ENCODE measurements around the gene KLHL10. TPM values are rescaled to one million over a fixed set of nuclear protein-coding genes. Genes with fewer than 3 reads are reported as not detected.

Gene KLHL10
- total RNA-seq, 1 donor from 2014 or later: not detected

DNA sequence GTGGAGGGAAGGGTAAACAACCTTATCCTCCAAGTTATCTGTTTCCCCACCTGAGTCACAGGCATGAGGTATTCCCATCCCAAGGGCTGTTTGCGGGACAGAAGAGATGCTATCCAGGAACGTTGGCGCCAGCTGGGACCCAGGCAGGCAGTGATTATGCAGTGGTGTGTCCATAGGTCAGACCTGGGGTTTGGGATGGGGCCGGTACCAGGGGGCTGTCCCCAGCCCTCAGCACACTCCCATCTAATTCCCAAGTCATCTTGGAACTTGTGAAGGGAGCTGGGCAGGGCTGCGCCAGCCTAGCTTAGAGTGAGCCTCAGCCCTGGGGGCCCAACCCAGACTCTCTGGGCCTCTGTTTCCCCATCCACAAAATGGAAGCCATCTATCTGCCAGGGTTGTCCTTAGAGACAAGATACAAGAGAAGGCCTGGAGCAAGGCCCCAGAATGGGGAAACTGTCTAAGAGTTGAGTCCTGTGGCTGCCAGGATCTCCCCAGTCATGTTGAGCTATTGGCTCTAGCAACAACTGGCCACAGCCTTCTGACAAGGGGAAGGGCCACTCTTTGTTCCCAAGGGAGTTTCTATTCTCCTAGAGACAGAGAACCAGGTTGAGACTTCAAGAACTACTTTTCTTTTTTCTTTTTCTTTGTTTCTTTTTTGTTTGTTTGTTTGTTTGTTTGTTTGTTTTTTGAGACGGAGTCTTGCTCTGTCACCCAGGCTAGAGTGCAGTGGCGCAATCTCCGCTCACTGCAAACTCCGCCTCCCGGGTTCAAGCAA, 41.3 kb upstream of the KLHL10 start:
- DNase-seq (no peak), ATAC-seq (ENCODE audit: low read depth) (no peak)
- no peaks in the 10 kb centered on the region for H3K9me3 Mint-ChIP-seq
- TF ChIP-seq, protein P1, sequence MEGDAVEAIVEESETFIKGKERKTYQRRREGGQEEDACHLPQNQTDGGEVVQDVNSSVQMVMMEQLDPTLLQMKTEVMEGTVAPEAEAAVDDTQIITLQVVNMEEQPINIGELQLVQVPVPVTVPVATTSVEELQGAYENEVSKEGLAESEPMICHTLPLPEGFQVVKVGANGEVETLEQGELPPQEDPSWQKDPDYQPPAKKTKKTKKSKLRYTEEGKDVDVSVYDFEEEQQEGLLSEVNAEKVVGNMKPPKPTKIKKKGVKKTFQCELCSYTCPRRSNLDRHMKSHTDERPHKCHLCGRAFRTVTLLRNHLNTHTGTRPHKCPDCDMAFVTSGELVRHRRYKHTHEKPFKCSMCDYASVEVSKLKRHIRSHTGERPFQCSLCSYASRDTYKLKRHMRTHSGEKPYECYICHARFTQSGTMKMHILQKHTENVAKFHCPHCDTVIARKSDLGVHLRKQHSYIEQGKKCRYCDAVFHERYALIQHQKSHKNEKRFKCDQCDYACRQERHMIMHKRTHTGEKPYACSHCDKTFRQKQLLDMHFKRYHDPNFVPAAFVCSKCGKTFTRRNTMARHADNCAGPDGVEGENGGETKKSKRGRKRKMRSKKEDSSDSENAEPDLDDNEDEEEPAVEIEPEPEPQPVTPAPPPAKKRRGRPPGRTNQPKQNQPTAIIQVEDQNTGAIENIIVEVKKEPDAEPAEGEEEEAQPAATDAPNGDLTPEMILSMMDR (IDR thresholded peaks at IDR 0.05): no peak
- H3K36me3 Mint-ChIP-seq (ENCODE audit: low read depth): no peaks in the 10 kb centered on the region
- no peaks in the 10 kb centered on the region for H3K27me3 Mint-ChIP-seq
- H3K4me1 Mint-ChIP-seq: peaks cover 5% of the 10 kb centered on the region
- CTCF ChIA-PET: no interaction called here
- POLR2A ChIA-PET: no interaction called here
- no peak overlapping the region for H3K27ac Mint-ChIP-seq
- H3K4me3 Mint-ChIP-seq: no peak overlapping the region
- intact Hi-C loops (cut with micrococcal nuclease): no loop called here

DNA sequence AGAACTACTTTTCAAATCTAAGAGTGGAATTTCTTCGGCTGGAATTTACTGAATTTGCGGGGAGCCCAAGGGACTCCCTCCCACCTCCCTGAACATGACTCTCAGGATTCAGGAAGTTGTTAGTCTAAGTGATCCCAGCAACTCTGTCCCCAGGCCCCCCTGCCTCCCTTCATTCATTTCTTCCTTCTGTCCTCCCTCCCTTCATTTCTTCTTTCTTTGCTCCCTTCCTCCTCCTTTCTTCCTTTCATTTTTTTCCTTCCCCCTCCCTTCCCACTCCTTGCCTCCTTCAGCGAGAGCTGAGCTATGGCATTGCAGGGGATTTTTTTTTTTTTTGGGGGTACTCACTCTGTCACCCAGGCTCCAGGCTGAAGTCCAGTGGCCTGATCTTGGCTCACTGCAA, 40.2 kb upstream of the KLHL10 start:
- Mint-ChIP-seq H3K36me3 (ENCODE audit: low read depth) (no peaks in the 10 kb centered on the region), H3K4me1 (peaks cover 10% of the 10 kb centered on the region), H3K4me3 (no peak overlapping the region), H3K27me3 (no peaks in the 10 kb centered on the region), H3K9me3 (no peaks in the 10 kb centered on the region), H3K27ac (no peak overlapping the region)
- ATAC-seq (ENCODE audit: low read depth): no peak
- TF ChIP-seq, protein P1 (IDR thresholded peaks at IDR 0.05): no peak
- intact Hi-C loops (cut with micrococcal nuclease): no loop called here
- DNase-seq: no peak
- CTCF ChIA-PET: interaction anchor here (0.7 kb wide), 1 partner anchor 8 kb away, joined by 3 read pairs; no protein-coding TSS in a partner anchor
- POLR2A ChIA-PET: no interaction called here

DNA sequence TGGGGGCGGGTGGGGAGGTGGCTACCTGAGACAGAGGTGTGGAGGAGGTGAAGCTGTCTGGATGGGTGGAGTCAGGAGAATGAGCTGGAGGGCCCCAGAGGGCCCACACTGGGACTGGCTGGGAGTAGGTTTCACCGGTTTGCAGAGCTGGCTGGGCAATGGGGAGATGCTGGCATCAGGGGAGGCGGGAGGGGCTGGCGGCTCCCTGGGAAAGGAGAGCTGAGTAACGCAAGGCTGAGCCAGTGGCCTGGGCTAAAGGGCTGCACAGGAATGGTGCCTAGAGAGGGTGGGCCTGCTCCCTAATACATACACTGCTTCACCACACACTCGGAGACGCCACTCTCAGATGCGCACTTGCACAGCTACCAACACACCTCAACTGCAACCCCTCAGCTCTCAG, 38.3 kb upstream of the KLHL10 start:
- TF ChIP-seq, protein P1 (IDR thresholded peaks at IDR 0.05): no peak
- Mint-ChIP-seq H3K9me3 (no peaks in the 10 kb centered on the region), H3K4me3 (no peak overlapping the region), H3K27me3 (no peaks in the 10 kb centered on the region), H3K36me3 (ENCODE audit: low read depth) (no peaks in the 10 kb centered on the region), H3K27ac (no peak overlapping the region), H3K4me1 (peaks cover 17% of the 10 kb centered on the region)
- CTCF ChIA-PET: interaction anchor here (0.8 to 1.9 kb wide), 3 partner anchors 12 to 62 kb away, joined by 3 to 7 read pairs (median 4); partner anchors contain the start of gene P3H4
- ATAC-seq (ENCODE audit: low read depth): no peak
- intact Hi-C loops (cut with micrococcal nuclease): no loop called here
- POLR2A ChIA-PET: no interaction called here
- DNase-seq: no peak

DNA sequence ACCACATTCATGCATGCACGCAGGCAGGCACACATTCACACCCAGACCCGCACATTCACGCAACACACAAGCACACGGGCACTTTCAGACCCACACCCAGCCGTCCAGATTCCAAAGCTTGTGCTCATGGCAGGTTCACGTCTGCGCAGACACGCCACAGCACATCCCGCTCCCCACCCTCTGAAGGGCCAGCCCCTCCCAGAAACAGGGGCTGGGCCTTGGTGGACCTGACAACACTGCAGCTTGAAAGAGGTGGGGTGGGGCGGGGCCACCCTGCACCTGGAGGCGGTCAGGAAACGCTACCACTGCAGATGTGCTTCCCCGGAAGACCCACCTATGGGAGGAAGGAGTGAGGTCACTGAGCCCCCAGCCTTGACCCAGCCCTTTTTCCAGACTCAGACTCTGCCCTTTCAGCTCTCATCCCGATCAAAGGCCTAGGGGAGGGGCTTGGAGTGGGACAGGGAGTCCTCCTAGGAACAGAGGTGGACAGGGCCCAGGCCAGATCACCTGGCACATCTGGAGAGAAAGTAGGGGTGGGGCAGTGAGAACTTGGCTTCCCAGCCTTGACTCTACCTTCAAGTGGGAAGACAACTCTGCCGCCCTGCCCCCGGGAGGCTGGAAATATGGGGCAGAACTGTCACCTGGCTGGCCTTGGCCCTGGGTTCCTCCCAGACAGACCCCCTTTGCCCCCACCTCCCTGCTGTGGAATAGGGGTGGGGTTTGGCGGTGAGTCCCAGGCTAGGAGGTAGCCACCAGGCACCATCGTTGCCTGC, 36.8 kb upstream of the KLHL10 start:
- peaks cover 17% of the 10 kb centered on the region for H3K4me1 Mint-ChIP-seq
- ChIA-PET CTCF (interaction anchor here (0.7 to 6.0 kb wide), 8 partner anchors 11 to 1906 kb away, joined by 3 to 54 read pairs (median 6); partner anchors contain the start of genes HAP1, JUP and P3H4), POLR2A (interaction anchor here (0.6 to 1.2 kb wide), 6 partner anchors 12 to 87 kb away, joined by 3 to 5 read pairs (median 3); partner anchors contain the start of gene JUP)
- no peak overlapping the region for H3K4me3 Mint-ChIP-seq
- no peak for ATAC-seq (ENCODE audit: low read depth)
- no peak for DNase-seq
- H3K27ac Mint-ChIP-seq: no peak overlapping the region
- H3K27me3 Mint-ChIP-seq: no peaks in the 10 kb centered on the region
- H3K36me3 Mint-ChIP-seq (ENCODE audit: low read depth): no peaks in the 10 kb centered on the region
- intact Hi-C loops (cut with micrococcal nuclease): loop anchor here (1.0 kb wide), 3 partner anchors 14 to 316 kb away; partner anchors contain the start of gene JUP
- TF ChIP-seq, protein P1 (IDR thresholded peaks at IDR 0.05): no peak
- H3K9me3 Mint-ChIP-seq: no peaks in the 10 kb centered on the region
